ENCODE results near the gene DAPK2. TPM values are rescaled to one million over a fixed set of nuclear protein-coding genes. Genes with fewer than 3 reads are reported as not detected.

DAPK2 gene
- total and polyA plus RNA-seq, 2 donors from 2014 or later, result 3.0 to 3.8 TPM

DNA sequence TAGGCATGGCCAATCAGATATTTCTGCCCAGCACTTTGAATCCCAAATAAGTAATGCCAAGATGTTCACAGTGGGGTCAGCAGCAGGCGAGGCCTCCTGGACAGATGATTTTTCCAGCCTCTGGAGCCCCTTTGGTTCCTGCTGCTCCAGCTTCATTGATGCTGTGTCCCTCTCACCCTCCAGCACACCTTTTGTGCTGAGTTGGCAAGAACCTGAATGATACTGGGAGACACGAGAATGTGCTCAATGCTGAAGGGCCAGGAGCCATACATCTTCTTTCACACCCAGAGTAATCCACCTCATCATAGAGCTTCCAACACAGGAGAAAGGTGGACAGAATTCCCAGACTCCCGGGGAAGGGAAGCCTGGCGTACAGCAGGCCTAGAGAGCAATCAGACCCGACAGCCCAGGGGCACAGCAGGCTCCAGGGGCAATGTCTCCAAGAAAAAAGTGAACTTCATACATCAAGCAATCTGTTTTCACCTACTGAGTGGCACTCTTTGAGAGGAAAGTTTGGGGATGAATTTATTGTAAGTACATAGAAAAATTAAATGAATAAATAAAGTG is 6.7 kb upstream of the DAPK2 start:
- H3K9me3 ChIP-seq (ENCODE audit: control insufficient read depth in 2 of 3, insufficient read depth in 1 of 3, low read length in 3 of 3), result no peaks in the 10 kb centered on the region
- no peaks in the 10 kb centered on the region for H3K4me1 ChIP-seq (ENCODE audit: control insufficient read depth in 2 of 3, insufficient read depth in 2 of 3, low read depth in 1 of 3, low read length in 3 of 3)
- intact Hi-C loops (cut with DNase I), result no loop called here
- TF ChIP-seq CTCF (IDR thresholded peaks at IDR 0.05; ENCODE audit: borderline replicate concordance, extremely low read depth, insufficient read depth), result no peak
- H3K36me3 ChIP-seq (ENCODE audit: control insufficient read depth in 2 of 3, insufficient read depth in 3 of 3, low read length in 3 of 3), result no peaks in the 10 kb centered on the region
- no peak overlapping the region for H3K9ac ChIP-seq (ENCODE audit: low read length in 3 of 3)
- no peak overlapping the region for H3K27ac ChIP-seq (ENCODE audit: low read depth in 2 of 2, low read length in 2 of 2)
- H3K4me3 ChIP-seq (ENCODE audit: low read length in 3 of 3), result no peak overlapping the region
- FAIRE-seq, result no peak
- no peak for DNase-seq
- no peaks in the 10 kb centered on the region for H3K27me3 ChIP-seq (ENCODE audit: control insufficient read depth, insufficient read depth, low read length)

DNA sequence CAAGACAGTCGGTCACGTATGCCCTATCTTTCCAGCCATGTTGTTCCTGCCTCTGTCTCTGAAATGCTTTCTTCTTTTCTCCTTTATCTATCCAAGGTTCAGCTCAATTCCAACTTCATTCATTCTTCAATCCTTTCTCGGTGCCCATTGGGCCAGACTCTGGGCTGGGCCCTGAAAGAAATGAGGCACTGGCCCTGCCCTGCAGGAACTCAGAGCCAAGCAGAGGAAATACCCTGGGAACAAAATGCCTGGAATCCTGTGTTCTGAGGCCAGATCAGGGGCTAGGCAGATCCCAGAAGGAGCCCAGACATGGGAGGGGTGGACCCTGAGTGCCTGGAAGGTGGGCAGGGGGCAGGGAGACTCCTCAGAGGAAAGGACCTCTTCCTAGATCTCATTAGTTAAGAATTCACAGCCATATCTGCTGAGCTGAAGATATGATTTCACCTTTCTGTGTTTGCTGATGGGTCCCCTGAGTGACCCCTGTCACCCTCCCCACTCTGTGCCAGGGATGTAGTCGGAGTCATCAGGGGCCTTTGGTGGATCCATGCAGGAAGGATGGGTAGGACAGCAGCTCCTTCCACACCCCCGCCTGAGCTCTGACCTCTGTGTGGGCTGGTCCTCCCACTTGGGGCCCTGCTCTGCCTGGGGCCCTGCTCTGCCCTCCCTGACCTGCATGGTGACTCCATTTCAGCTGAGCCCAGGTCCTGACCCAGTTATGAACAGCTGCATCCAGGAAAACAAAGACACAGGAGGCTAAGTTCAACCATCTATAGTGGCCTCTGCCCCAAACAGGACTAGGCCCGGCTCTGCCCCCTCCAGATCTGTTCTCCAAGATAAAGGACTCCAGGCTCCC is 5.3 kb upstream of the DAPK2 start:
- H3K36me3 ChIP-seq (ENCODE audit: control insufficient read depth in 2 of 3, insufficient read depth in 3 of 3, low read length in 3 of 3), result no peaks in the 10 kb centered on the region
- no peak for DNase-seq
- no peak overlapping the region for H3K9ac ChIP-seq (ENCODE audit: low read length in 3 of 3)
- no peak overlapping the region for H3K4me3 ChIP-seq (ENCODE audit: low read length in 3 of 3)
- no peak for FAIRE-seq
- intact Hi-C loops (cut with DNase I), result no loop called here
- H3K27ac ChIP-seq (ENCODE audit: low read depth in 2 of 2, low read length in 2 of 2), result no peak overlapping the region
- H3K9me3 ChIP-seq (ENCODE audit: control insufficient read depth in 2 of 3, insufficient read depth in 1 of 3, low read length in 3 of 3), result no peaks in the 10 kb centered on the region
- no peak for TF ChIP-seq CTCF (IDR thresholded peaks at IDR 0.05; ENCODE audit: borderline replicate concordance, extremely low read depth, insufficient read depth)
- H3K4me1 ChIP-seq (ENCODE audit: control insufficient read depth in 2 of 3, insufficient read depth in 2 of 3, low read depth in 1 of 3, low read length in 3 of 3), result peaks cover 0 to 6% (median 0%) of the 10 kb centered on the region in 3 donors
- no peaks in the 10 kb centered on the region for H3K27me3 ChIP-seq (ENCODE audit: control insufficient read depth, insufficient read depth, low read length)

DNA sequence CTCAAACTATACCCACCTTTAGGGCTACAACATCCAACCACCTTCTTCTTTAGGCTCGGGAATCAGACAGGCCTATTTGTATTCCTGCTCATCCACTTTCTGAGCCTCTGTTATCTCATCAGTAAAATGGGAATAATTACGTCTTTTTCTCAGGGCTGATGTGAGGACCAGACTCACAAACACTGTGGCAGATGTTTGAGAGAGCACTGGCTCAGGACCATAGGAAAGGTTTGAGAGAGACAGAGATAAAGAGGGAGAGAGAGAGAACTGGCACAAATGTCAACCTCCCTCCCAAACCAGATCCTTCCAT is 4.8 kb upstream of the DAPK2 start:
- Histone ChIP-seq H3K27me3 (ENCODE audit: control insufficient read depth, insufficient read depth, low read length) (no peaks in the 10 kb centered on the region), H3K9ac (ENCODE audit: low read length in 3 of 3) (no peak overlapping the region), H3K27ac (ENCODE audit: low read depth in 2 of 2, low read length in 2 of 2) (no peak overlapping the region), H3K4me1 (ENCODE audit: control insufficient read depth in 2 of 3, insufficient read depth in 2 of 3, low read depth in 1 of 3, low read length in 3 of 3) (peaks cover 0 to 7% (median 0%) of the 10 kb centered on the region in 3 donors), H3K4me3 (ENCODE audit: low read length in 3 of 3) (no peak overlapping the region), H3K36me3 (ENCODE audit: control insufficient read depth in 2 of 3, insufficient read depth in 3 of 3, low read length in 3 of 3) (no peaks in the 10 kb centered on the region), H3K9me3 (ENCODE audit: control insufficient read depth in 2 of 3, insufficient read depth in 1 of 3, low read length in 3 of 3) (no peaks in the 10 kb centered on the region)
- FAIRE-seq, result no peak
- no peak for DNase-seq
- no peak for TF ChIP-seq CTCF (IDR thresholded peaks at IDR 0.05; ENCODE audit: borderline replicate concordance, extremely low read depth, insufficient read depth)
- intact Hi-C loops (cut with DNase I), result no loop called here

All from kidney (tissue), 14 donors.